ENCODE measurements around the gene SH3PXD2B. TPM values are rescaled to one million over a fixed set of nuclear protein-coding genes. Genes with fewer than 3 reads are reported as not detected.

The SH3PXD2B gene
- polyA plus RNA-seq, 3 donors, result 28.7 to 32.1 (median 29.1) TPM

- no peak for DNase-seq
Measured at GRCh38 chr5:172438319-172438668, 16.0 kb downstream of the SH3PXD2B start.

GRCh38 chr5:172437445-172438318 is 16.6 kb downstream of the SH3PXD2B start:
- DNase-seq, result peak; percentile 51

- no peak for DNase-seq
Measured at GRCh38 chr5:172436879-172437369, 17.4 kb downstream of the SH3PXD2B start.

GRCh38 chr5:172436078-172436878 is 18.0 kb downstream of the SH3PXD2B start:
- DNase-seq, result no peak

- DNase-seq, result no peak
Measured at GRCh38 chr5:172435362-172436077, 18.8 kb downstream of the SH3PXD2B start.

GRCh38 chr5:172434251-172434650 is 20.1 kb downstream of the SH3PXD2B start:
- DNase-seq, result no peak

GRCh38 chr5:172433513-172433912 is 20.8 kb downstream of the SH3PXD2B start:
- no peak for DNase-seq

- DNase-seq, result no peak
Measured at GRCh38 chr5:172433071-172433470, 21.3 kb downstream of the SH3PXD2B start.

- no peak for DNase-seq
Measured at GRCh38 chr5:172430354-172430753, 24.0 kb downstream of the SH3PXD2B start.

- DNase-seq, result no peak
Measured at GRCh38 chr5:172429201-172429940, 25.0 kb downstream of the SH3PXD2B start.

- no peak for DNase-seq
Measured at GRCh38 chr5:172428224-172429166, 25.8 kb downstream of the SH3PXD2B start.

- no peak for DNase-seq
Measured at GRCh38 chr5:172427202-172427601, 27.1 kb downstream of the SH3PXD2B start.

- DNase-seq, result no peak
Measured at GRCh38 chr5:172426086-172426485, 28.2 kb downstream of the SH3PXD2B start.

- no peak for DNase-seq
Measured at GRCh38 chr5:172425402-172425801, 28.9 kb downstream of the SH3PXD2B start.

GRCh38 chr5:172424808-172425207 is 29.5 kb downstream of the SH3PXD2B start:
- DNase-seq, result no peak

GRCh38 chr5:172424111-172424490 is 30.2 kb downstream of the SH3PXD2B start:
- no peak for DNase-seq

- DNase-seq, result no peak
Measured at GRCh38 chr5:172423379-172424110, 30.8 kb downstream of the SH3PXD2B start.

- DNase-seq, result no peak
Measured at GRCh38 chr5:172422255-172422654, 32.1 kb downstream of the SH3PXD2B start.

- no peak for DNase-seq
Measured at GRCh38 chr5:172421020-172421419, 33.3 kb downstream of the SH3PXD2B start.

Measured in renal pelvis (tissue), 4 donors.